Measurements from ENCODE around the gene ALG2.
"Not testable (repeated sequence)": the region's sequence is repeated elsewhere in the genome, so short reads cannot be mapped to it uniquely, and the experiment has no call there.

ALG2 gene

GRCh38 chr9:99239341-99240060, 17.8 kb upstream of the ALG2 start:
- ChIA-PET CTCF (interaction anchor here (0.6 kb wide), 1 partner anchor 633 kb away, joined by 5 read pairs; no protein-coding TSS in a partner anchor), POLR2A (ENCODE audit: low non-redundant PET) (no interaction called here)
- no peak overlapping the region for H3K27ac ChIP-seq
- DNase-seq (ENCODE audit: low spot score) = no peak
- TF ChIP-seq CTCF (conservative IDR thresholded peaks at IDR 0.05; ENCODE audit: low read depth) = no peak

GRCh38 chr9:99238331-99238730, 16.6 kb upstream of the ALG2 start:
- ChIA-PET CTCF (no interaction called here), POLR2A (ENCODE audit: low non-redundant PET) (no interaction called here)
- no peak for TF ChIP-seq CTCF (conservative IDR thresholded peaks at IDR 0.05; ENCODE audit: low read depth)
- DNase-seq (ENCODE audit: low spot score) = no peak
- H3K27ac ChIP-seq = no peak overlapping the region

DNA sequence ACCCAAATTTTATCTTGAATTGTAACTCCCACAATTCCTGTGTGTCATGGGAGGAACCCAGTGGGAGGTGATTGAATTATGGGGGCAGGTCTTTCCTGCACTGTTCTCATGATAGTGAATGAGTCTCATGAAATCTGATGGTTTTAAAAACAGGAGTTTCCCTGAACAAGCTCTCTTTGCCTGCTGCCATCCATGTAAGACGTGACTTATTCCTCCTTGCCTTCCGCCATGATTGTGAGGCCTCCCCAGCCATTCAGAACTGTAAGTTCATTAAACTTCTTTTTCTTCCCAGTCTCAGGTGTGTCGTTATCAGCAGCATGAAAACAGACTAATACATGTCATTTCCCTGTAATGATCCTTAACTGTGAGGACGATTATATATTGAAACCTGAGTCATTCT, 16.1 kb upstream of the ALG2 start:
- CTCF ChIA-PET; POLR2A ChIA-PET (ENCODE audit: low non-redundant PET); DNase-seq (ENCODE audit: low spot score); H3K27ac ChIP-seq: not testable (repeated sequence)

DNA sequence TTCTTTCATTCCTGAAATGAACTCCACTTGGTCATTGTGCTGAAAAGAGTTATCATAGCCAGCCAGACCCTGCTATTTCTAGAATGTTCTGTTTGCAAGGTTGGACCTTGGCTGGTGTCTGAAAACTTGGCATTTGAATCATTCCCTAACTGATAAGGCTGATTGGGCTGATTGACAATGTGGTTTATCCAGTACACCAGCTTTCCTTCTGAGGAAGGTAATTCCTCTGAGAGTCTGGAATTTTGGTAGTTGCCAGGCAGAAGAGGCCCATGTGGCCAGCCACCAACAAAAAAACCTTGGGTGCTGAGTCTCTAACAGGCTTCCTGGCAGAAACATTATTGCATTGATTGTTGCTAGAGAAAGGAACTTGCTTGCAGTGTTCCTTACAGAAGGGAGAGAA, 15.6 kb upstream of the ALG2 start:
- no peak for TF ChIP-seq CTCF (conservative IDR thresholded peaks at IDR 0.05; ENCODE audit: low read depth)
- CTCF ChIA-PET = no interaction called here
- DNase-seq (ENCODE audit: low spot score) = no peak
- no peak overlapping the region for H3K27ac ChIP-seq
- POLR2A ChIA-PET (ENCODE audit: low non-redundant PET) = no interaction called here

DNA sequence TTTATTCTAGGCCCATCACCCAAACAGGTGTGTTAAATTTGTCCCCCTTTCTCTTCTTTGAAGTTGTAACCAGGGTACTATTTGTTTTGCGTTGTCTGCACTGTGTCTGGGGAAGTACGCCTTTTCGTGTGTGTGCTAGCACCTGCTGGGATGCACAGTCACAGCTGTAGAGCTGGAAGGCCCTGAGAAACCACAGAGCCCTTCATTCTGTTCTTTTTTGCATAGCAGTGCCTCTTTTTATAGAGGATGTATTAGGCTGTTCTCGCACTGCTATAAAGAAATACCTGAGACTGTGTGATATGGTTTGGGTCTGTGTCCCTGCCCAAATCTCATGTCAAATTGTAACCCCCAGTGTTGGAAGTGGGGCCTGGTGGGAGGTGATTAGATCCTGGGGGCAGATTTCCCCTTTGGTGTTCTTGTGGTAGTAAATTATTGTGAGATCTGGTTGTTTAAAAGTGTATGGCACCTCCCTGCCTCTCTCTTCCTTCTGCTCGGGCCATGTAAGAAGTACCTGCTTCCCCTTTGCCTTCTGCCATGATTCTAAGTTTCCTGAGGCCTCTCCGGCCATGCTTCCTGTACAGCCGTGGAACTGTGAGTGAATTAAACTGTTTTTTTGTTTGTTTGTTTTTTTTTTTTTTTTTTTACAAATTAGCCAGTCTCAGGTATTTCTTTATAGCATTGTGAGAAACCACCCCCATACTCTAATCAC, 14.3 kb upstream of the ALG2 start:
- no peak for DNase-seq (ENCODE audit: low spot score)
- CTCF ChIA-PET = no interaction called here
- TF ChIP-seq CTCF (conservative IDR thresholded peaks at IDR 0.05; ENCODE audit: low read depth) = no peak
- POLR2A ChIA-PET (ENCODE audit: low non-redundant PET) = no interaction called here
- H3K27ac ChIP-seq = no peak overlapping the region

DNA sequence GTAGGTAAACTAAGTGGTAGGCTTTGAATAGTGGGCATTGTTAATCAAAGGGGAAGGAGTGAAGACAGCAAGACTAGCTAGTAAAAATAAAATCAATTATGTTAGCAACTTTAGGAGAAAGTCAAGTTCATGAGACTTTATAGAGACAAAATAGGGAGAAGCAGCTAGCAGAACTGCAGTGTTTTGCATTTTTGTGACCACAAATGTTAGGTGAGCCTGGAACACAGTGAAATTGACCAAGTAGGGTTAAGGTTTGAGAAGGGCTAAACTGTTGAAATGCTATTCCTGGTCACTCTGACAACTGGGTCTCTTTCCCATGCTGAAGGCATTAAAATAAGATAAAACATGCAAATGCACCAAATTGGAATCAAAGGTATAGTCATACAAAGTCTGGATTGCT, 13.3 kb upstream of the ALG2 start:
- no peak for TF ChIP-seq CTCF (conservative IDR thresholded peaks at IDR 0.05; ENCODE audit: low read depth)
- no peak overlapping the region for H3K27ac ChIP-seq
- POLR2A ChIA-PET (ENCODE audit: low non-redundant PET) = no interaction called here
- CTCF ChIA-PET = no interaction called here
- no peak for DNase-seq (ENCODE audit: low spot score)

GRCh38 chr9:99234618-99235017, 12.9 kb upstream of the ALG2 start:
- no peak for TF ChIP-seq CTCF (conservative IDR thresholded peaks at IDR 0.05; ENCODE audit: low read depth)
- CTCF ChIA-PET = no interaction called here
- DNase-seq (ENCODE audit: low spot score) = no peak
- no peak overlapping the region for H3K27ac ChIP-seq
- POLR2A ChIA-PET (ENCODE audit: low non-redundant PET) = no interaction called here
